DND-41 (cell line): Measurements from ENCODE around the gene EFHC2.

Experiments
- ATAC-seq: fragments of 200-7000 bp; cut with Tn5 transposase; 3 replicates; pipeline ENCODE4 v1.9.1; 2021; ENCODE audit warnings: low read depth; ENCODE audit not compliant: insufficient read depth
- DNase-seq: peaks from one replicate; pipeline ENCODE4 v3.0.0-alpha.2; 2020
- H2AFZ ChIP-seq: 2 replicates; pipeline ENCODE4 v1.6.0; 2012; ENCODE audit warnings: low read depth, low read length
- H3K27ac ChIP-seq: 2 replicates; pipeline ENCODE4 v1.5.1; 2012; ENCODE audit warnings: low read length, inconsistent platforms
- H3K27me3 ChIP-seq: fragments of 200-600 bp; sonication (generic); 2 replicates; pipeline ENCODE4 v1.6.0; 2012; ENCODE audit warnings: low read length, mild to moderate bottlenecking, inconsistent platforms; ENCODE audit not compliant: insufficient read depth, poor library complexity
- H3K36me3 ChIP-seq: 2 replicates; pipeline ENCODE4 v1.5.1; 2012; ENCODE audit warnings: low read length, inconsistent platforms; ENCODE audit not compliant: insufficient read depth
- H3K4me1 ChIP-seq: 2 replicates; pipeline ENCODE4 v1.5.1; 2012; ENCODE audit warnings: mild to moderate bottlenecking, low read length; ENCODE audit not compliant: insufficient read depth
- H3K4me2 ChIP-seq: 2 replicates; pipeline ENCODE4 v1.6.0; 2012; ENCODE audit warnings: mild to moderate bottlenecking, moderate library complexity, low read length, inconsistent platforms; ENCODE audit not compliant: insufficient read depth
- H3K4me3 ChIP-seq, 2 experiments: fragments of 200-600 bp in 1 of 2; shearing (Covaris generic) in 1 of 2; 2 replicates each; pipeline ENCODE4 v1.5.1; 2012 to 2016; ENCODE audit warnings: inconsistent platforms in 2 of 2, low read length in 2 of 2, mild to moderate bottlenecking in 2 of 2, low read depth in 1 of 2, moderate library complexity in 1 of 2
- H3K79me2 ChIP-seq: 2 replicates; pipeline ENCODE4 v1.6.0; 2012; ENCODE audit warnings: low read length, inconsistent platforms; ENCODE audit not compliant: insufficient read depth
- H3K9ac ChIP-seq: 2 replicates; pipeline ENCODE4 v1.6.0; 2012; ENCODE audit warnings: low read depth, mild to moderate bottlenecking, inconsistent platforms, low read length, moderate library complexity
- H3K9me3 ChIP-seq: 2 replicates; pipeline ENCODE4 v1.5.1; 2012; ENCODE audit warnings: low read length, moderate library complexity, mild to moderate bottlenecking, inconsistent platforms; ENCODE audit not compliant: insufficient read depth, severe bottlenecking
- H4K20me1 ChIP-seq: 2 replicates; pipeline ENCODE4 v1.6.0; 2012; ENCODE audit warnings: low read length; ENCODE audit not compliant: insufficient read depth
- CTCF ChIP-seq: IDR thresholded peaks from 2 replicates; pipeline ENCODE4 v1.5.1; 2012; ENCODE audit warnings: borderline replicate concordance, low read length, moderate library complexity, mild to moderate bottlenecking; ENCODE audit not compliant: poor library complexity, severe bottlenecking; ENCODE audit errors: extremely low read depth
- EZH2 ChIP-seq: IDR thresholded peaks from 3 replicates; pipeline ENCODE4 v1.6.1; 2012; ENCODE audit warnings: borderline replicate concordance, low read depth, mild to moderate bottlenecking, moderate library complexity, low read length, inconsistent platforms; ENCODE audit not compliant: severe bottlenecking

The EFHC2 gene

GRCh38 chrX:44314259-44314734, 29.2 kb downstream of the EFHC2 start:
- DNase-seq (no peak), ATAC-seq (no peak)
- H3K36me3 ChIP-seq, result no peaks in the 10 kb centered on the region
- H2AFZ ChIP-seq, result no peak overlapping the region
- H3K9me3 ChIP-seq, result no peaks in the 10 kb centered on the region
- no peaks in the 10 kb centered on the region for H3K4me1 ChIP-seq
- TF ChIP-seq EZH2 (no peak), CTCF (no peak)
- H3K4me2 ChIP-seq, result no peak overlapping the region
- no peaks in the 10 kb centered on the region for H4K20me1 ChIP-seq
- H3K27ac ChIP-seq, result no peak overlapping the region; the same call in 1 of the 2 replicates
- H3K4me3 ChIP-seq, result no peak overlapping the region
- H3K9ac ChIP-seq, result no peak overlapping the region
- no peaks in the 10 kb centered on the region for H3K27me3 ChIP-seq
- H3K79me2 ChIP-seq, result no peaks in the 10 kb centered on the region

- no peaks in the 10 kb centered on the region for H3K36me3 ChIP-seq
- DNase-seq, result no peak
- no peak overlapping the region for H3K4me3 ChIP-seq
- no peaks in the 10 kb centered on the region for H3K4me1 ChIP-seq
- no peak for TF ChIP-seq CTCF
- no peak for TF ChIP-seq EZH2
- no peak for ATAC-seq
- no peak overlapping the region for H2AFZ ChIP-seq
- no peaks in the 10 kb centered on the region for H3K9me3 ChIP-seq
- no peak overlapping the region for H3K9ac ChIP-seq
- no peak overlapping the region for H3K4me2 ChIP-seq
- no peaks in the 10 kb centered on the region for H4K20me1 ChIP-seq
- no peaks in the 10 kb centered on the region for H3K79me2 ChIP-seq
- H3K27me3 ChIP-seq, result no peaks in the 10 kb centered on the region
- H3K27ac ChIP-seq, result no peak overlapping the region
Measured at GRCh38 chrX:44312421-44312820, 31.1 kb downstream of the EFHC2 start.

GRCh38 chrX:44310227-44310626, 33.2 kb downstream of the EFHC2 start:
- H2AFZ ChIP-seq, result no peak overlapping the region
- H4K20me1 ChIP-seq, result no peaks in the 10 kb centered on the region
- H3K4me2 ChIP-seq, result no peak overlapping the region
- H3K4me1 ChIP-seq, result no peaks in the 10 kb centered on the region
- no peaks in the 10 kb centered on the region for H3K9me3 ChIP-seq
- no peak for TF ChIP-seq EZH2
- no peak for TF ChIP-seq CTCF
- H3K36me3 ChIP-seq, result no peaks in the 10 kb centered on the region
- no peaks in the 10 kb centered on the region for H3K79me2 ChIP-seq
- H3K27me3 ChIP-seq, result no peaks in the 10 kb centered on the region
- no peak overlapping the region for H3K9ac ChIP-seq
- DNase-seq (no peak), ATAC-seq (no peak)
- H3K27ac ChIP-seq, result no peak overlapping the region
- no peak overlapping the region for H3K4me3 ChIP-seq

GRCh38 chrX:44308869-44309268, 34.6 kb downstream of the EFHC2 start:
- no peak overlapping the region for H3K27ac ChIP-seq
- DNase-seq, result no peak
- no peak overlapping the region for H2AFZ ChIP-seq
- no peak overlapping the region for H3K4me3 ChIP-seq
- no peak overlapping the region for H3K4me2 ChIP-seq
- no peaks in the 10 kb centered on the region for H3K4me1 ChIP-seq
- H3K36me3 ChIP-seq, result no peaks in the 10 kb centered on the region
- H3K27me3 ChIP-seq, result no peaks in the 10 kb centered on the region
- TF ChIP-seq EZH2 (no peak), CTCF (no peak)
- H3K9me3 ChIP-seq, result no peaks in the 10 kb centered on the region
- H3K9ac ChIP-seq, result no peak overlapping the region
- H4K20me1 ChIP-seq, result no peaks in the 10 kb centered on the region
- ATAC-seq, result no peak
- no peaks in the 10 kb centered on the region for H3K79me2 ChIP-seq
